Tibial artery (tissue), 4 donors: ENCODE results near the gene FFAR2.

Experiments
- DNase-seq, 2 donors: peaks; one replicate each; pipeline ENCODE4 v3.0.0-alpha.2; 2019
- H3K27ac ChIP-seq, 2 donors: fragments of 200-600 bp; sonication (generic) in 1 of 2; 1 replicate in 1 of 2; 2 replicates in 1 of 2; pipeline ENCODE4 v1.5.1; 2018 to 2019; ENCODE audit warnings: mild to moderate bottlenecking in 1 of 2
- H3K27me3 ChIP-seq, 2 donors: fragments of 200-600 bp; sonication (generic) in 1 of 2; one replicate each; pipeline versions ENCODE4 v1.5.1 to v1.6.0; 2016 to 2019
- H3K36me3 ChIP-seq, 3 donors: fragments of 200-600 bp; sonication (generic) in 2 of 3; one replicate each; pipeline ENCODE4 v1.5.1; 2016 to 2019; ENCODE audit warnings: mild to moderate bottlenecking in 2 of 3
- H3K4me1 ChIP-seq, 4 donors: fragments of 200-600 bp; sonication (generic) in 2 of 4; 1 replicate in 3 of 4; 2 replicates in 1 of 4; pipeline ENCODE4 v1.5.1; 2016 to 2019
- H3K4me3 ChIP-seq, 2 donors: fragments of 200-600 bp; sonication (generic) in 1 of 2; 1 replicate in 1 of 2; 2 replicates in 1 of 2; pipeline ENCODE4 v1.5.1; 2018 to 2019; ENCODE audit warnings: mild to moderate bottlenecking in 2 of 2
- H3K9me3 ChIP-seq, 3 donors: fragments of 200-600 bp; sonication (generic) in 1 of 3; one replicate each; pipeline ENCODE4 v1.5.1; 2016 to 2019
- CTCF ChIP-seq, 2 experiments: fragments of 200-600 bp in 1 of 2; fragments of 450-650 bp in 1 of 2; IDR thresholded peaks; one replicate each; pipeline ENCODE4 v1.5.1; 2017 to 2019; ENCODE audit warnings: antibody characterized with exemption in 2 of 2, mild to moderate bottlenecking in 1 of 2, moderate library complexity in 1 of 2
- intact Hi-C: fragments of 100-400 bp; cut with DNase I; formaldehyde crosslinking; loops from one replicate; pipeline ENCODE4 v1.15.0; 2023; ENCODE audit warnings: low total_unique reads

The FFAR2 gene

DNA sequence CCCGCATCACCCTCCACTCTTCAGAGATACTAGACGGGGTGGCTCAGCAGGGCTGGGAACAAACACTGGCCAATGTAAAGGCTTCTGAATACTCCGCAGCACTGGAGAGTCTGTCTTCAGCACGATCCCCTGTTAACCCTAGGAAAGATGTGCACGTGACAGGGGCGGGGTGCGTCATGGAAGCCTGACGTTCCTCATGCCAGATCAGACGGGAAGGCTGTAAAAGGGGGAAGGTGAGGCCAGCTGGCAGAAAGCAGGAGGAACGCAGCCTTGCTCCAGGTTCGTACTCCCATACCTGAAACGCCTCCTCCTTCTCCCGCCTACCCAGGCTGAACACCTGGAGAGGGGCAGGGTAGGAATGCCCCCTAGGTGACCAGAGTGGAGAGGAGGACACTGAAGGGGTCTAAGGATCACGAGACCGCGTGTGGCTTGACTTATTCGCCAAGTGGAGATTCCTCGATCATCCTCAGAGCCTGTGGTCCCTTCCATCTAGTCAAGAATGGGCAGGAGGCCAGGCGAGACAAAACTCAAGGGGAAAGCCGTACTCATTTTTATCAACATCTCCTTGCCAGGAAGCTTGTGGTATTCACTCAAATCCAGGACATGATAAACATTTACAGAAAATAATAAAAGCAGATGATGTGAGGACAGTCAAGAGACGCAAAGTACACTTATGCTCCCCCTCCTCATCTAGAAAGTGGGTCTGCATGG lies 18.2 kb upstream of the FFAR2 start:
- no peak for TF ChIP-seq CTCF (IDR thresholded peaks at IDR 0.05)
- no peak overlapping the region for H3K27ac ChIP-seq

GRCh38 chr19:35430409-35431144 lies 17.5 kb upstream of the FFAR2 start:
- intact Hi-C loops: no loop called here
- H3K27me3 ChIP-seq: peaks cover 0 to 22% of the 10 kb centered on the region in 2 donors
- H3K27ac ChIP-seq: no peak overlapping the region
- no peaks in the 10 kb centered on the region for H3K36me3 ChIP-seq
- no peaks in the 10 kb centered on the region for H3K4me1 ChIP-seq
- no peak for DNase-seq
- no peak overlapping the region for H3K4me3 ChIP-seq
- H3K9me3 ChIP-seq: peaks cover 0 to 8% (median 0%) of the 10 kb centered on the region in 3 donors
- TF ChIP-seq CTCF (IDR thresholded peaks at IDR 0.05): no peak

More for the DNA sequence above, 18.2 kb upstream of the FFAR2 start:
- Histone ChIP-seq H3K4me3 (no peak overlapping the region), H3K4me1 (no peaks in the 10 kb centered on the region), H3K36me3 (no peaks in the 10 kb centered on the region), H3K27me3 (peaks cover 0 to 18% of the 10 kb centered on the region in 2 donors), H3K9me3 (peaks cover 0 to 8% (median 0%) of the 10 kb centered on the region in 3 donors)
- DNase-seq: no peak
- intact Hi-C loops: no loop called here

DNA sequence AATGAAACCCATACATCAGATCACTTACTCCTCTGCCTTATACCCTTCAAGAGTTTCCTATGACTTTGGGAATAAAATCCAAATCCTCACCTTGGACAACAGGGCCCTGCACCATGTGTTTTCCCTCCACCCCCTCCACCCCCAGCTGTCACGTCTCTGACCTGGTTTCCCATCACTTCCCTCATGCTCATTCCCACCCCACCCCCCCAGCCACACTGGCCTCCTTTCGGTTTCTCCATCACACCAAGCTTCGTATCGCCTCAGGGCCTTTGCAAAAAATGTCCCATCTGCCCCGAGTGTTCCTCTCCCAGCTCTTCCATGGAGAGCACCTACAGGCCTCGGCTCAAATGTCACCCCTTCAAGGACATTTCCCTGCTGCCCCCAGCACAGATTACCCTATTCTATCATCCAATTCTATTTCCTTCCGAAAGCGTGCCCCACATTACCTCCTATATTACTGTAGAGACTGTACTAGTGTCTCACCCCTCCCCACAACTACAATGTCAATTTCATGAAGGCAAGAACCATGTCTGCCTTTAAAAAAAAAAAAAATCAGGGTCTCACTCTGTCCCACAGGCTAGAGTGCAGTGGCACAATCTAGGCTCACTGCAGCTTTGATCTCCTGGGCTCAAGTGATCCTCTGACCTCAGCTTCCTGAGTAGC lies 16.8 kb upstream of the FFAR2 start:
- TF ChIP-seq CTCF (IDR thresholded peaks at IDR 0.05): no peak
- peaks cover 0 to 8% (median 0%) of the 10 kb centered on the region in 3 donors for H3K9me3 ChIP-seq
- no peak for DNase-seq
- intact Hi-C loops: no loop called here
- H3K27ac ChIP-seq: no peak overlapping the region
- H3K4me3 ChIP-seq: no peak overlapping the region
- H3K4me1 ChIP-seq: no peaks in the 10 kb centered on the region
- H3K36me3 ChIP-seq: no peaks in the 10 kb centered on the region
- H3K27me3 ChIP-seq: peaks cover 0 to 27% of the 10 kb centered on the region in 2 donors

DNA sequence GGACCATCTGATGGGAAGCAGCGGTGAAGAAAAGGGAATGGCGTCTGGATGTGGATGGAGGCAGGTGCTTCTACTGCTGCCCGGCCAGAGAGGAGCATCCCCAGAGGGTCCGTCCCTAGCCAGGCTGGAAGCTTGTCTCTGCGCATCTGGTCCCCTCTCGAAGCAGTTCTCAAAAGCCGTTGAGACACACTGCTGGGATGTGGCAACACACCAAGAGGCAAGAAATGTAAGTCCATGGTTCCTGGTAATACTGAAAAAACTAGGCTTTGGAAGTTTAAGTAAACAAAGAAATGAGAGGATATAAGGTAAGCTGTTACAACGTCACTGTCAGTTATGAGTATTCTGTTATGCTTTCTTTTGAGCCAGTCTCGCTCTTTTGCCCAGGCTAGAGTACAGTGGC lies 15.1 kb upstream of the FFAR2 start:
- Histone ChIP-seq H3K27me3 (peaks cover 0 to 37% of the 10 kb centered on the region in 2 donors), H3K9me3 (peaks cover 0 to 8% (median 0%) of the 10 kb centered on the region in 3 donors), H3K27ac (no peak overlapping the region), H3K36me3 (no peaks in the 10 kb centered on the region), H3K4me1 (no peaks in the 10 kb centered on the region), H3K4me3 (no peak overlapping the region)
- no peak for TF ChIP-seq CTCF (IDR thresholded peaks at IDR 0.05)
- DNase-seq: no peak
- intact Hi-C loops: no loop called here

DNA sequence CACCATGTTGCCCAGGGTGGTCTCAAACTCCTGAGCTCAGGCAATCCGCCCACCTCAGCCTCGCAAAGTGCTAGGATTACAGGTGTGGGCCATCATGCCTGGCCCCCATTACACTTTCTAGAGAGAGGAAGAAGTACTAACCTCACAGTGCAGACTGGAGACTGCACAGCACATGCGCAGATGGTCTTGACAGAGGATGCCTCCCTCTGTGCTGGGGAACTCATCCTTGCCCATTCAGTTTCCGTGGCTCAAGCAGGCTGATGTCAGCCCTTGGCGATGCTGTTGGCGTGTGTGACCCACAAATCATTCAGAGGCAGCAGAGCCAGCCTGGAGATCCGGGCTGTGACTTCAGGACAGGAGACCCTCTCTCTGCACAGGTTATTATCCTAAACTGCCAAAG lies 14.6 kb upstream of the FFAR2 start:
- intact Hi-C loops: no loop called here
- Histone ChIP-seq H3K4me3 (no peak overlapping the region), H3K4me1 (no peaks in the 10 kb centered on the region), H3K27ac (no peak overlapping the region), H3K36me3 (no peaks in the 10 kb centered on the region), H3K9me3 (peaks cover 0 to 8% (median 0%) of the 10 kb centered on the region in 3 donors), H3K27me3 (peaks cover 0 to 37% of the 10 kb centered on the region in 2 donors)
- DNase-seq: no peak
- no peak for TF ChIP-seq CTCF (IDR thresholded peaks at IDR 0.05)
